Type B pancreatic cell (in vitro differentiated cells): ENCODE data around the gene PPM1D. TPM values are rescaled to one million over a fixed set of nuclear protein-coding genes. Genes with fewer than 3 reads are reported as not detected.

ENCODE experiments used
- DNase-seq: peaks from one replicate; pipeline ENCODE4 v3.0.0; 2021; ENCODE audit warnings: mixed read lengths; ENCODE audit not compliant: unreplicated experiment; ENCODE audit errors: extremely low spot score
- H3K27ac Mint-ChIP-seq: 2 replicates; pipeline ENCODE4 v1.8.0; 2021; ENCODE audit warnings: mild to moderate bottlenecking, mixed read lengths
- H3K27me3 Mint-ChIP-seq: 2 replicates; pipeline ENCODE4 v1.8.0; 2021; ENCODE audit warnings: mixed read lengths
- H3K36me3 Mint-ChIP-seq: 2 replicates; pipeline ENCODE4 v1.8.0; 2021; ENCODE audit warnings: mixed read lengths
- H3K4me1 Mint-ChIP-seq: one replicate; pipeline ENCODE4 v1.8.0; 2021; ENCODE audit warnings: mixed read lengths; ENCODE audit not compliant: unreplicated experiment
- H3K4me3 Mint-ChIP-seq: 2 replicates; pipeline ENCODE4 v1.8.0; 2021; ENCODE audit warnings: mild to moderate bottlenecking, mixed read lengths
- H3K9me3 Mint-ChIP-seq: 2 replicates; pipeline ENCODE4 v1.8.0; 2021; ENCODE audit warnings: mixed read lengths
- total RNA-seq: library from RNA; stranded (reverse); gene quantifications from 2 replicates; pipeline ENCODE4 v1.2.1, GENCODE V29; 2021; ENCODE audit warnings: low replicate concordance
- TF ChIP-seq, protein P1 (sequence below): fragments of 200-600 bp; sonication (generic); conservative IDR thresholded peaks from 2 replicates; pipeline ENCODE4 v1.5.0; 2021; ENCODE audit warnings: antibody characterized with exemption, mild to moderate bottlenecking

The PPM1D gene
- total RNA-seq, 1 donor from 2014 or later: 25.4 TPM

DNA sequence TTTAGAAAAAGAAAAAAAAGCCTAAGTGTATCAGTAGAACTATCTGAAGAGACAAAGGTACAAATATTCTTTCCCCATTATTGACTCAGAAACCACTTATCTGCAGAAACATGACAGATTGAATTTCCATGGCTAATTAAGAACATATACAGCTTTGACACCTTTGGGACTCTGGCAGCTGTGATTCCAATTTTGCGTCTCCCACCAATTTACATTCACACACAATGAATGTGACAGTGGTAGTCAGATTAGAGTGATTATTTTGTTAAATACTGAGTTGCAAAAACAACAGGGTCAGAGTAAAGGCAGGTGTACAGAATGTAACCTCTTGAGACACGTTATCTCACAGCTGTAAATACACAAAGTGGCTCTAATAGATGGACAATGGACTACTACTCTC, 5.3 kb upstream of the PPM1D start:
- Mint-ChIP-seq H3K27ac (no peak overlapping the region), H3K4me1 (peaks cover 21% of the 10 kb centered on the region), H3K9me3 (no peaks in the 10 kb centered on the region), H3K27me3 (no peaks in the 10 kb centered on the region), H3K36me3 (no peaks in the 10 kb centered on the region), H3K4me3 (no peak overlapping the region)
- DNase-seq: no peak
- TF ChIP-seq, protein P1, sequence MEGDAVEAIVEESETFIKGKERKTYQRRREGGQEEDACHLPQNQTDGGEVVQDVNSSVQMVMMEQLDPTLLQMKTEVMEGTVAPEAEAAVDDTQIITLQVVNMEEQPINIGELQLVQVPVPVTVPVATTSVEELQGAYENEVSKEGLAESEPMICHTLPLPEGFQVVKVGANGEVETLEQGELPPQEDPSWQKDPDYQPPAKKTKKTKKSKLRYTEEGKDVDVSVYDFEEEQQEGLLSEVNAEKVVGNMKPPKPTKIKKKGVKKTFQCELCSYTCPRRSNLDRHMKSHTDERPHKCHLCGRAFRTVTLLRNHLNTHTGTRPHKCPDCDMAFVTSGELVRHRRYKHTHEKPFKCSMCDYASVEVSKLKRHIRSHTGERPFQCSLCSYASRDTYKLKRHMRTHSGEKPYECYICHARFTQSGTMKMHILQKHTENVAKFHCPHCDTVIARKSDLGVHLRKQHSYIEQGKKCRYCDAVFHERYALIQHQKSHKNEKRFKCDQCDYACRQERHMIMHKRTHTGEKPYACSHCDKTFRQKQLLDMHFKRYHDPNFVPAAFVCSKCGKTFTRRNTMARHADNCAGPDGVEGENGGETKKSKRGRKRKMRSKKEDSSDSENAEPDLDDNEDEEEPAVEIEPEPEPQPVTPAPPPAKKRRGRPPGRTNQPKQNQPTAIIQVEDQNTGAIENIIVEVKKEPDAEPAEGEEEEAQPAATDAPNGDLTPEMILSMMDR: no peak

DNA sequence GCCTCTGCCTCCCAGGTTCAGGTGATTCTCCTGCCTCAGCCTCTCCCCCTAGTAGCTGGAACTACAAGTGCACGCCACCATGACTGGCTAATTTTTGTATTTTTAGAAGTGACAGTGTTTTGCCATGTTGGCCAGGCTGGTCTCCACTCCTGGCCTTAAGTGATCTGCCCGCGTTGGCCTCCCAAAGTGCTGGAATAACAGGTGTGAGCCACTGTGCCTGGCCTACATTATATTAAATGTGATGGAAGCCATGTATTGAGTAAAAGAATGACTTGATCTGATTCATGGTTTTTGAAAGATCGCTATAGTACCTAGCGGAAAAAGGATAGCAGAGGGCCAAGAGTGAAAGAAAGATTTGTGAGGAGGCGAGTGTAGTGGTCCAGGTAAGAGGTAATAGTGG, 2.7 kb upstream of the PPM1D start:
- Mint-ChIP-seq H3K4me3 (peak overlapping the region; percentile 70), H3K4me1 (peaks cover 24% of the 10 kb centered on the region), H3K9me3 (no peaks in the 10 kb centered on the region), H3K36me3 (no peaks in the 10 kb centered on the region), H3K27ac (peak overlapping the region; percentile 12), H3K27me3 (no peaks in the 10 kb centered on the region)
- DNase-seq: no peak
- TF ChIP-seq, protein P1: no peak

DNA sequence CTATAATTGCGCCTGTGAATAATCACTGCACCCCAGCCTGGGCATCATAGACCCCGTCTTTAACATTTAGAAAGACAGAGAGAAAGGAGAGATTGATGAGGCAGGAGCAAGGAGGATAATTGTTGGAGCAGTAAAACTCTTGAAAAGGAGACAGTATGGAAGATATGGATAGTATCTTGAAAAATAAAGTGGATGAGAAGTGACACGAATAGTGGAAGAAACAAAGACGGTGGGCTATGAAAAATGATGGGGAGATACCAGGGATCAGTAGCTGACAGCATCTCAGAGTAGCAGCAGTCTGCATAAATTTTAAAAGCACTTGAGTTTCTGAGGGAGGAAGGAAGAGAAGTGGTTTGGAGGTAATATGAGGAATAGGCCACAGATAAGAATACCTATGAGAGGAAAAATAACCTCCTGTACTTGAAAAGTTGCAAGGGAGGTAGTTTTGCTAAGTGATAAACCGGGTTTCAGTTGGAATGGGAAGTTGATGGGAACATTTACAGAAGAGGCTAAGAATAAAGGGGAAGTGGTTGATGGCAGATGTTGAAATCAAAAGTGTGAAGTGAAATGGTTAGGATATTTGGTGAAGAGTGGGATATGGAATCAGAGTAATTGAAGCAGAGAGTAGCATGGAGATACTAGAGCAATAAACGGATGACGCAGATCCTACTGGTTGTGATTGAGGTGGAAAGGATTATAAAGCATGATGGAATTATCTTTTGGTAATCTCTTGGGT, 1.8 kb upstream of the PPM1D start:
- Mint-ChIP-seq H3K36me3 (no peaks in the 10 kb centered on the region), H3K4me1 (peaks cover 29% of the 10 kb centered on the region), H3K9me3 (no peaks in the 10 kb centered on the region), H3K27me3 (no peaks in the 10 kb centered on the region), H3K4me3 (peak overlapping the region; percentile 68), H3K27ac (peak overlapping the region; percentile 58)
- DNase-seq: no peak
- TF ChIP-seq, protein P1: no peak

DNA sequence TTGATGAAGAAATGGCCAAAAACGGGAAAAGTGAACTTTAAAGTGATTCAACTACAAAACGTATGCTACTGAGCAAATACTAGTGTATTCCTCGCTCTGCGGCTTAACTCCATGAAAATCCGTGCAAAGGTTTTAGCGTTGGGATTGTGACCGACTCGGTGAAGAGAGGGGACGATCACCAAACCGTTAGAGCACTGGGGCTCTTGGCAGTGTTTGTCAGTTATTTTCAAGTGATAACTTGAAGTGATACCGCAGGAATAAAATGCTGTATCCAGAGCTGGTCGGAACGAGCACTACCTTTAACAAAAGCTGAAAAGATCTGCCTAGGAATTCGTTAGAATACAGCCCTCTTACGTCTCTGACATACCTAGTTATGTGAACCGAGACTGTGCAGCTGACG, 773 bp upstream of the PPM1D start:
- Mint-ChIP-seq H3K27me3 (no peaks in the 10 kb centered on the region), H3K9me3 (no peaks in the 10 kb centered on the region), H3K36me3 (peaks cover 2% of the 10 kb centered on the region), H3K4me1 (peaks cover 38% of the 10 kb centered on the region), H3K4me3 (peak overlapping the region; percentile 98), H3K27ac (peak overlapping the region; percentile 99)
- TF ChIP-seq, protein P1: no peak
- no peak for DNase-seq

DNA sequence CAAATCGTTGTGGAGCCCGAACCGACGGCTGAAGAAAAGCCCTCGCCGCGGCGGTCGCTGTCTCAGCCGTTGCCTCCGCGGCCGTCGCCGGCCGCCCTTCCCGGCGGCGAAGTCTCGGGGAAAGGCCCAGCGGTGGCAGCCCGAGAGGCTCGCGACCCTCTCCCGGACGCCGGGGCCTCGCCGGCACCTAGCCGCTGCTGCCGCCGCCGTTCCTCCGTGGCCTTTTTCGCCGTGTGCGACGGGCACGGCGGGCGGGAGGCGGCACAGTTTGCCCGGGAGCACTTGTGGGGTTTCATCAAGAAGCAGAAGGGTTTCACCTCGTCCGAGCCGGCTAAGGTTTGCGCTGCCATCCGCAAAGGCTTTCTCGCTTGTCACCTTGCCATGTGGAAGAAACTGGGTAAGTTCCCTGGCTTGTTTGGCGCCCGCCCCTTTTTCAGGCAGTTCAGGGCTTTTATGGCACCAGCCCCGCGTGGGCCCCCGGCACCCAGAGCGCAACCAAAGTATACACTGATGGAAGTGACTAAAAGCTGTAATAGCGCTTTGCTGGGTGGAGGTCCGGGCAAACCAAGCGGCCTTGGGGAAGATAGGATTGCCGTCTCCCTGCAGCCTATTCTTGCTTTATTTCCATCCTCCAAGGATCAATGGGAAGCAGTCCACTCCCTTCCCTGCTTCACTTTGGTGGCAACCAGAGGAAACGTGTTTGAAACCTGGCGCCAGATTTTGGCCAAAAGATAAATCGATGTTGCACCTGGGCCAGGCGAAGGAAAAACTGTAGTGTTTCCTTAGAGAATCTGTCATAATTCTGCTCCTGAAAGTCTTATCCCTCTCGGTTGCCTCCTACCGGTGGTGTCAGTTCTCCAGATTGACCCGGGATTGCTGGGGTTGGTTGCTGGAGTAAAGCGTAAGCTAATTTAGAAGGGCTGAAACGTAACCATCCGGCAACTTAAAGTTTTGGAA, 775 bp downstream of the PPM1D start:
- Mint-ChIP-seq H3K4me3 (peak overlapping the region; percentile 98), H3K9me3 (no peaks in the 10 kb centered on the region)
- TF ChIP-seq, protein P1: peak; percentile 88

More for the DNA sequence above, 775 bp downstream of the PPM1D start:
- peak; percentile 73 for DNase-seq
- Mint-ChIP-seq H3K36me3 (peaks cover 5% of the 10 kb centered on the region), H3K4me1 (peaks cover 41% of the 10 kb centered on the region), H3K27ac (peak overlapping the region; percentile 99), H3K27me3 (no peaks in the 10 kb centered on the region)
